MM.1S (cell line): Measurements from ENCODE around the gene PTPRA.

Experiments
- DNase-seq: peaks from one replicate; pipeline ENCODE4 v3.0.0-alpha.2; 2015
- H2AFZ ChIP-seq: fragments of 300-600 bp; sonication (generic); 2 replicates; pipeline ENCODE4 v1.6.0; 2016; ENCODE audit warnings: antibody characterized with exemption, low read length
- H3F3A ChIP-seq: fragments of 300-600 bp; sonication (generic); 2 replicates; pipeline ENCODE4 v1.6.1; 2016; ENCODE audit warnings: mild to moderate bottlenecking, antibody characterized with exemption, low read length, moderate library complexity, mixed read lengths; ENCODE audit not compliant: insufficient read depth
- H3K27ac ChIP-seq: fragments of 300-600 bp; sonication (generic); 2 replicates; pipeline ENCODE4 v1.5.1; 2016; ENCODE audit warnings: mild to moderate bottlenecking, low read length
- H3K27me3 ChIP-seq: fragments of 300-600 bp; sonication (generic); replicated peaks from 2 replicates; pipeline ENCODE4 v1.6.0; 2016; ENCODE audit warnings: low read length; ENCODE audit not compliant: insufficient read depth
- H3K36me3 ChIP-seq: fragments of 300-600 bp; sonication (generic); replicated peaks from 2 replicates; pipeline ENCODE4 v1.6.1; 2016; ENCODE audit warnings: mild to moderate bottlenecking, low read length, mixed read lengths; ENCODE audit not compliant: insufficient read depth
- H3K4me1 ChIP-seq: fragments of 300-600 bp; sonication (generic); 2 replicates; pipeline ENCODE4 v1.6.1; 2016; ENCODE audit warnings: low read length, mixed read lengths
- H3K4me2 ChIP-seq: fragments of 300-600 bp; sonication (generic); 2 replicates; pipeline ENCODE4 v1.6.0; 2016; ENCODE audit warnings: low read depth, low read length
- H3K4me3 ChIP-seq: fragments of 300-600 bp; sonication (generic); 2 replicates; pipeline ENCODE4 v1.5.1; 2016; ENCODE audit warnings: low read length, mixed read lengths
- H3K79me2 ChIP-seq: fragments of 300-600 bp; sonication (generic); 2 replicates; pipeline ENCODE4 v1.6.1; 2016; ENCODE audit warnings: mixed run types, low read length, mixed read lengths
- H3K9ac ChIP-seq: fragments of 300-600 bp; sonication (generic); 2 replicates; pipeline ENCODE4 v1.6.1; 2016; ENCODE audit warnings: low read length, mixed read lengths
- H3K9me2 ChIP-seq: fragments of 300-600 bp; sonication (generic); replicated peaks from 2 replicates; pipeline ENCODE4 v1.6.1; 2016; ENCODE audit warnings: mild to moderate bottlenecking, low read length, mixed read lengths; ENCODE audit not compliant: insufficient read depth
- H3K9me3 ChIP-seq: fragments of 300-600 bp; sonication (generic); replicated peaks from 2 replicates; pipeline ENCODE4 v1.6.1; 2016; ENCODE audit warnings: mild to moderate bottlenecking, low read length, mixed read lengths; ENCODE audit not compliant: insufficient read depth
- H4K20me1 ChIP-seq: fragments of 300-600 bp; sonication (generic); 2 replicates; pipeline ENCODE4 v1.6.1; 2016; ENCODE audit warnings: mild to moderate bottlenecking, low read length, moderate library complexity, mixed read lengths; ENCODE audit not compliant: insufficient read depth
- EZH2 ChIP-seq: fragments of 300-600 bp; sonication (generic); optimal IDR thresholded peaks from 2 replicates; pipeline ENCODE3; 2017; ENCODE audit warnings: low read depth, mild to moderate bottlenecking, antibody characterized with exemption, low read length, mixed read lengths
- EZH2phosphoT487 ChIP-seq: fragments of 300-600 bp; sonication (generic); IDR thresholded peaks from 2 replicates; pipeline ENCODE4 v1.6.1; 2018; ENCODE audit warnings: antibody characterized with exemption, low read length
- TF ChIP-seq, protein P1 (sequence below): fragments of 300-600 bp; sonication (generic); IDR thresholded peaks from 2 replicates; pipeline ENCODE4 v1.5.1; 2016; ENCODE audit warnings: antibody characterized with exemption, low read length, mixed read lengths

Gene PTPRA

GRCh38 chr20:3082306-3082951 is 209.1 kb downstream of the PTPRA start:
- H3K4me2 ChIP-seq = no peak overlapping the region
- no peak for DNase-seq

DNA sequence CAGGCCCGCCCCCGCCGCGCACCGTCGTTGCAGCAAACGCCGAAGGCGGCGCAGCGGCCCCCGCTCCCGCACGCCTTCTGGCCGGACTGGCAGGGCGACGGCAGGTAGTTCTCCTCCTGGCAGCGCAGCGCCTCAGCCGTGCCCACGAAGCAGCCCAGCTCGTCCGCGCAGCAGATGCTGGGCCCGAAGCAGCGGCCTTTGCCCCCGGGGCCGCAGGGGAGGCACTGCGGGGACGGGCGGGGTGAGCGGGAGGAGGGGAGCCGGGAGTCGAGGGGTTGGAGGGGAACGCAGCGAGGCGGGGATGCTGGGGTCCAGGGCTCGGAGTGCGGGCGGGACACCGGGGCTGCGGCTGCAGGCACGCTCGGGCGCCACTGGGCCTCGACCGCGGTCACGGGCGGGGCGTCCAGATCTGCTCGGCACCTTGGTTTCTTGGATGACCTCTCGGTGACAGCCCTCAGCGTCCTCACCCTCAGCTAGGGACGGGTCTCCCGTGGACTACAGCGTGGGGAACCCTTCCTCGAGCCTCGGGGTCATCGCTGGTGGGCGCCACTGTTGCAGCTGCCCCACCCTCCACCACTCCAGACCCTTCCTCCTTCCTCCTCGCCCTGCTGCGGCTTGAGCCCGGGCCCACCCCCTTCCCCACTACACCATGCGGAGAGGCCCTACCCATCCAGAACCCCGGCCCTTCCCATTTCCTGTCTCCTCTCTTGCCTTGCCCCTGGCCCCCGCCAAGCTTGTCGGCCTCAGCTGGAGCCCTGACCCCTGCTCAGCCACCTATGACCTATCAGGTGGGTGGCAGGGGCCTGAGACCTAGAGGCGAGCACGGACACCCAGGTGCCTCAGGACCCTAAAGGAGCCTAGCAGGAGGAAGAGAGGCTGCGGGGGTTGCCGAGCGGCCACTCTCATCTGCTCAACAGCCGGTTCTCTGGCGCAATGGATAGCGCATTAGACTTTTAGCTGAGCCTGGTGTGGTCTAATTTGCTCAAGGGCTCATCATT is 210.0 kb downstream of the PTPRA start:
- Histone ChIP-seq H2AFZ (no peak overlapping the region), H4K20me1 (no peaks in the 10 kb centered on the region), H3K9me2 (no peaks in the 10 kb centered on the region), H3K9me3 (no peaks in the 10 kb centered on the region), H3K4me2 (no peak overlapping the region), H3K27ac (no peak overlapping the region), H3K27me3 (peaks cover 28% of the 10 kb centered on the region), H3F3A (no peaks in the 10 kb centered on the region), H3K79me2 (no peaks in the 10 kb centered on the region), H3K4me3 (no peak overlapping the region), H3K4me1 (no peaks in the 10 kb centered on the region), H3K36me3 (no peaks in the 10 kb centered on the region), H3K9ac (no peak overlapping the region)
- no peak for DNase-seq
- no peak for TF ChIP-seq EZH2phosphoT487

More at GRCh38 chr20:3082306-3082951, 209.1 kb downstream of the PTPRA start:
- no peaks in the 10 kb centered on the region for H3K9me2 ChIP-seq
- no peaks in the 10 kb centered on the region for H4K20me1 ChIP-seq
- no peak overlapping the region for H3K9ac ChIP-seq
- H2AFZ ChIP-seq = no peak overlapping the region
- TF ChIP-seq, protein P1, sequence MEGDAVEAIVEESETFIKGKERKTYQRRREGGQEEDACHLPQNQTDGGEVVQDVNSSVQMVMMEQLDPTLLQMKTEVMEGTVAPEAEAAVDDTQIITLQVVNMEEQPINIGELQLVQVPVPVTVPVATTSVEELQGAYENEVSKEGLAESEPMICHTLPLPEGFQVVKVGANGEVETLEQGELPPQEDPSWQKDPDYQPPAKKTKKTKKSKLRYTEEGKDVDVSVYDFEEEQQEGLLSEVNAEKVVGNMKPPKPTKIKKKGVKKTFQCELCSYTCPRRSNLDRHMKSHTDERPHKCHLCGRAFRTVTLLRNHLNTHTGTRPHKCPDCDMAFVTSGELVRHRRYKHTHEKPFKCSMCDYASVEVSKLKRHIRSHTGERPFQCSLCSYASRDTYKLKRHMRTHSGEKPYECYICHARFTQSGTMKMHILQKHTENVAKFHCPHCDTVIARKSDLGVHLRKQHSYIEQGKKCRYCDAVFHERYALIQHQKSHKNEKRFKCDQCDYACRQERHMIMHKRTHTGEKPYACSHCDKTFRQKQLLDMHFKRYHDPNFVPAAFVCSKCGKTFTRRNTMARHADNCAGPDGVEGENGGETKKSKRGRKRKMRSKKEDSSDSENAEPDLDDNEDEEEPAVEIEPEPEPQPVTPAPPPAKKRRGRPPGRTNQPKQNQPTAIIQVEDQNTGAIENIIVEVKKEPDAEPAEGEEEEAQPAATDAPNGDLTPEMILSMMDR = no peak
- TF ChIP-seq EZH2 (no peak), EZH2phosphoT487 (no peak)
- no peaks in the 10 kb centered on the region for H3K36me3 ChIP-seq
- H3K4me1 ChIP-seq = no peaks in the 10 kb centered on the region
- H3K27me3 ChIP-seq = peaks cover 32% of the 10 kb centered on the region
- H3K4me3 ChIP-seq = no peak overlapping the region
- H3F3A ChIP-seq = no peaks in the 10 kb centered on the region
- no peaks in the 10 kb centered on the region for H3K9me3 ChIP-seq
- no peak overlapping the region for H3K27ac ChIP-seq
- no peaks in the 10 kb centered on the region for H3K79me2 ChIP-seq

DNA sequence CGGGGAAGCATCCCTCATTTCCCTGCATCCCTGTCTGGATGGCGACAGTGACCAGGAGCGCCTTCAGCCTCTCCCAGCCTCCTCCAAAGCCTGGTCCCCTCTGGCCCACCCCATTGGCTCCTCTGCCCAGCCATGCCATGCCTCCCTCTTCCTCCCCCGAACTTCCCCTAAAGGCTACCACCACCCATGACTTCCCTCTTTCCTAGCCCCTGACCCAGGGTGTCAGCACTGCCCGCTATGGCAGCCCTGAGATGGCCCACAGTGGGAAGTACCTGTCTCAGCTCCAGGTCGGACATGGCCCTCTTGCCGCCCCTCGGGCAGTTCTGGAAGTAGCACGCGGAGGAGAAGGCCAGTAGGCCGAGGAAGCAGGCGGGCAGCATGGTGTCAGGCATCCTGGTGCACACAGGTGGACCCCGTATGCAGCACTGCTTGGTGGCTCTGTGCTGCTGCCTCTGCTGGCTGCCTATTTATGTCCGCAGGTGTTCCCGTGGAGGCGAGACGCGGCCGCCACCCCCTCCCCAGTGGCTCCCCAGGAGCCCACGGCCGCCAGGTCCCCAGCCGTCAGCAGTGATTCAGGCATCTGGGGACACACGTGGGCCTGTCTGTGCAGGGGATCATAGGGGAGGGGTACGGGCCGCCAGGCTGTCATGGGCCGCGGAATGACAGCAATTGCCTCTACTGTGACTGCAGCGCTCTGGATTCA is 211.2 kb downstream of the PTPRA start, which contains the start of gene AVP:
Gene AVP, minus strand, starts transcription at position 442 of the 703 bp plus-strand sequence. Its CDS starts 50 bp downstream, at position 392.
- H3K27ac ChIP-seq = no peak within 1 kb of the TSS
- H3F3A ChIP-seq = no peaks in the 10 kb centered on the region
- H3K9me3 ChIP-seq = no peaks in the 10 kb centered on the region
- H3K4me1 ChIP-seq = no peaks in the 10 kb centered on the region
- no peaks in the 10 kb centered on the region for H3K79me2 ChIP-seq
- H3K9me2 ChIP-seq = no peaks in the 10 kb centered on the region
- H3K4me3 ChIP-seq = no peak within 1 kb of the TSS
- no peak within 1 kb of the TSS for H3K9ac ChIP-seq
- H4K20me1 ChIP-seq = no peaks in the 10 kb centered on the region
- no peaks in the 10 kb centered on the region for H3K36me3 ChIP-seq
- H3K4me2 ChIP-seq = no peak within 1 kb of the TSS
- no peak within 1 kb of the TSS for H2AFZ ChIP-seq
- TF ChIP-seq EZH2 (no peak), EZH2phosphoT487 (no peak)
- TF ChIP-seq, protein P1 = no peak
- H3K27me3 ChIP-seq = peaks cover 28% of the 10 kb centered on the region
- DNase-seq = no peak
